Measurements from ENCODE around the gene GPR143. TPM values are rescaled to one million over a fixed set of nuclear protein-coding genes. Genes with fewer than 3 reads are reported as not detected.

The GPR143 gene
- total RNA-seq, 3 donors from 2014 or later (not counting 1 experiment from before 2014, with no cell fraction given), result not detected

DNA sequence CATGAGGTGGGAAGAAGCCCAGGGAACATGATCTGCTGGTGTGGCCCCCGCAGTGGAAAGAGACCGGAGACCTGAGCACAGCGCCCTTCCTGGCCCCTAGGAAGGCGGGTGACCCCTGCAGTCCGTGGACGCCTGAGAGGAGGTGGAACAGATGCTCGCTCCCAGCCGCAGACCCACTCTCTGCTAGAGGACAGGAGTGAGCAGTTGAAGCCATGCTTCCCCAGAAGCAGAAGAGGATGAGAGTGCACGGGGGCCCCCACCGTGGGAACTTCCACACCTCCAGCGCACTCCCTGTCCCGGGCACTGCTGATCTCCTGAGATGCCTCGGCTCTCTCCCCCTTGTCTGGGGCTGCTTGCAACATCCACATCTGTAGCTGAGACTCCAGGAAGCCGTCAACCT lies 62.2 kb downstream of the GPR143 start:
- H3K27me3 Mint-ChIP-seq (ENCODE audit: low read depth in 2 of 2), result no peaks in the 10 kb centered on the region
- peak overlapping the region in 1 of 2 donors; percentile 41 for H3K27ac Mint-ChIP-seq
- peaks cover 0 to 7% of the 10 kb centered on the region in 2 donors for H3K4me1 Mint-ChIP-seq
- TF ChIP-seq, protein P1, sequence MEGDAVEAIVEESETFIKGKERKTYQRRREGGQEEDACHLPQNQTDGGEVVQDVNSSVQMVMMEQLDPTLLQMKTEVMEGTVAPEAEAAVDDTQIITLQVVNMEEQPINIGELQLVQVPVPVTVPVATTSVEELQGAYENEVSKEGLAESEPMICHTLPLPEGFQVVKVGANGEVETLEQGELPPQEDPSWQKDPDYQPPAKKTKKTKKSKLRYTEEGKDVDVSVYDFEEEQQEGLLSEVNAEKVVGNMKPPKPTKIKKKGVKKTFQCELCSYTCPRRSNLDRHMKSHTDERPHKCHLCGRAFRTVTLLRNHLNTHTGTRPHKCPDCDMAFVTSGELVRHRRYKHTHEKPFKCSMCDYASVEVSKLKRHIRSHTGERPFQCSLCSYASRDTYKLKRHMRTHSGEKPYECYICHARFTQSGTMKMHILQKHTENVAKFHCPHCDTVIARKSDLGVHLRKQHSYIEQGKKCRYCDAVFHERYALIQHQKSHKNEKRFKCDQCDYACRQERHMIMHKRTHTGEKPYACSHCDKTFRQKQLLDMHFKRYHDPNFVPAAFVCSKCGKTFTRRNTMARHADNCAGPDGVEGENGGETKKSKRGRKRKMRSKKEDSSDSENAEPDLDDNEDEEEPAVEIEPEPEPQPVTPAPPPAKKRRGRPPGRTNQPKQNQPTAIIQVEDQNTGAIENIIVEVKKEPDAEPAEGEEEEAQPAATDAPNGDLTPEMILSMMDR (IDR thresholded peaks at IDR 0.05), result no peak
- DNase-seq, result no peak
- H3K36me3 Mint-ChIP-seq, result no peaks in the 10 kb centered on the region
- no peak overlapping the region for H3K4me3 Mint-ChIP-seq
- Histone ChIP-seq H3K4me1 (ENCODE audit: control insufficient read depth, insufficient read depth, low read length) (peaks cover 2% of the 10 kb centered on the region), H3K4me3 (ENCODE audit: low read length) (no peak overlapping the region), H3K27me3 (ENCODE audit: control insufficient read depth, insufficient read depth, low read length) (no peaks in the 10 kb centered on the region), H3K9me3 (ENCODE audit: control insufficient read depth, insufficient read depth, low read length) (peaks cover 3% of the 10 kb centered on the region), H3K36me3 (ENCODE audit: control insufficient read depth, insufficient read depth, low read length) (peaks cover 3% of the 10 kb centered on the region), H3K27ac (ENCODE audit: low read length) (no peak overlapping the region)
- no peaks in the 10 kb centered on the region for H3K9me3 Mint-ChIP-seq
- ATAC-seq, result no peak
- 97% methylated on average over 14 of the region's 14 CpGs for WGBS (ENCODE audit: insufficient coverage)
- intact Hi-C loops (cut with micrococcal nuclease), result loop anchor here (10.0 kb wide), 1 partner anchor 879 kb away; no protein-coding TSS in a partner anchor

DNA sequence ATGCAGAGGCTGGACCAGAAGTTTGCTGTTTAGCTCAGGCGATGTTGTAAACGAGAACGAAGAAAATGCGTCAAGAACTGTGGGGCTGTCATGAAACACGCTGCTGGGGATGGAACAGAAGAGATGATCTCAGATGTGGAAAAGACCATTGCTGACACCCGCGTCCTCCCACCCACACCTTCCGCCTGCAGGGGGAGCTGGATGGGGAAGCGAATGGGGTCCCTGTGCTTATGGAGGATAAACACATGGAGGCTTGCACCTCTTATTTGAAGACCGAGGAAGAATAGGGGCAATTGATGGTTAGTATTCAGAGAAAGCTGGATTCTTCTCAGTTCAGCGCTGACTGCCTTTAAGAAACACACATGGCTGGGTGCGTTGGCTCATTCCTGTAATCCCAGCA lies 63.9 kb downstream of the GPR143 start:
- ATAC-seq (no peak), DNase-seq (no peak)
- Mint-ChIP-seq H3K4me1 (no peaks in the 10 kb centered on the region), H3K36me3 (no peaks in the 10 kb centered on the region), H3K27me3 (ENCODE audit: low read depth in 2 of 2) (no peaks in the 10 kb centered on the region), H3K4me3 (no peak overlapping the region), H3K27ac (no peak overlapping the region), H3K9me3 (no peaks in the 10 kb centered on the region)
- Histone ChIP-seq H3K27me3 (ENCODE audit: control insufficient read depth, insufficient read depth, low read length) (no peaks in the 10 kb centered on the region), H3K36me3 (ENCODE audit: control insufficient read depth, insufficient read depth, low read length) (peaks cover 9% of the 10 kb centered on the region), H3K4me1 (ENCODE audit: control insufficient read depth, insufficient read depth, low read length) (no peaks in the 10 kb centered on the region), H3K27ac (ENCODE audit: low read length) (no peak overlapping the region), H3K4me3 (ENCODE audit: low read length) (no peak overlapping the region), H3K9me3 (ENCODE audit: control insufficient read depth, insufficient read depth, low read length) (peaks cover 3% of the 10 kb centered on the region)
- WGBS (ENCODE audit: insufficient coverage), result 98% methylated on average over 12 of the region's 12 CpGs
- TF ChIP-seq, protein P1 (IDR thresholded peaks at IDR 0.05), result no peak
- intact Hi-C loops (cut with micrococcal nuclease), result loop anchor here (10.0 kb wide), 1 partner anchor 877 kb away; no protein-coding TSS in a partner anchor

DNA sequence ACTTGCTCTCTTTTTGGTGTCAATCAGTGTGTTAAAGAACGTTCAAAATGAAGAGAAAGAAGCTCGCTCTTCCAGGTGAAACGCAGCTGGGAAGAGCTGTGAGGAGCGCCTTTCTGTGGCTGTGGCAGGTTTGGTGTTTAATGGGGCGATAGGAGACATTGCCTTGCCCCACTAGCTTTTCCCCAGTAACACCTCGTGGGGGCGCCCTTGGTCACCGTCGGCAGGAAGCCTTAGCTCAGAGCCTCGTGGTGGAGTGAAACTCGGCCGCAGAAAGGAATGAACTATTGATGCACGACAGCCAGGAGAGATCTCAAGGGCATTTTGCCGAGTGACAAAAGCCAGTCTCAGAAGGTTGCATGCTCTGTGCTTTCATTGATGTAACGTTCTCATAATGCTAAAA lies 65.1 kb downstream of the GPR143 start:
- H3K36me3 Mint-ChIP-seq, result no peaks in the 10 kb centered on the region
- H3K4me3 Mint-ChIP-seq, result no peak overlapping the region
- H3K27me3 Mint-ChIP-seq (ENCODE audit: low read depth in 2 of 2), result no peaks in the 10 kb centered on the region
- H3K36me3 ChIP-seq (ENCODE audit: control insufficient read depth, insufficient read depth, low read length), result peaks cover 9% of the 10 kb centered on the region
- peaks cover 3% of the 10 kb centered on the region for H3K9me3 ChIP-seq (ENCODE audit: control insufficient read depth, insufficient read depth, low read length)
- 92% methylated on average over 12 of the region's 15 CpGs for WGBS (ENCODE audit: insufficient coverage)
- intact Hi-C loops (cut with micrococcal nuclease), result loop anchor here (10.0 kb wide), 1 partner anchor 876 kb away; no protein-coding TSS in a partner anchor
- no peak overlapping the region for H3K27ac Mint-ChIP-seq
- H3K4me1 Mint-ChIP-seq, result no peaks in the 10 kb centered on the region
- no peak for ATAC-seq
- H3K4me3 ChIP-seq (ENCODE audit: low read length), result no peak overlapping the region
- no peaks in the 10 kb centered on the region for H3K9me3 Mint-ChIP-seq
- H3K27me3 ChIP-seq (ENCODE audit: control insufficient read depth, insufficient read depth, low read length), result no peaks in the 10 kb centered on the region
- no peak for DNase-seq
- H3K4me1 ChIP-seq (ENCODE audit: control insufficient read depth, insufficient read depth, low read length), result no peaks in the 10 kb centered on the region
- TF ChIP-seq, protein P1 (IDR thresholded peaks at IDR 0.05), result no peak
- no peak overlapping the region for H3K27ac ChIP-seq (ENCODE audit: low read length)

DNA sequence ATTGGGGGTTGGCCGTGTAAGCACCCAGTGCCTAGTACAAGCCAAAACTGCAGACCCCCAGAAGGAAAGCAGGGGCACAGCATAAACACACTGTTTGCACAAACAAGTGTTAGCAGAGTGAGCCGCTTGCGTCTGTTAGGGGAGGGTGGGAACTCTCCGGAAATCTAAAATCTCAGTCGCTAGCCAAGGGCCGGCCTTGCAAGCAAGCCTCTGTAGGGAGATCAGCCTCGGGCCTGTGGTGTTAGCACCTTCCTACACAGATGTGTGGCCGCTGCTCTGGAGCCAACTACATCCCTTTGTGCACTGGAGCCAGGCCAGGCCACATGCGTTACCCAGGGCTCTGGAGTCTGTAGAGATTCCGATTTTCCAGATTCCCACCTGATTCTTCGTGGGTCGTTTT lies 67.1 kb downstream of the GPR143 start:
- TF ChIP-seq, protein P1 (IDR thresholded peaks at IDR 0.05), result no peak
- no peak overlapping the region for H3K27ac ChIP-seq (ENCODE audit: low read length)
- Mint-ChIP-seq H3K4me1 (no peaks in the 10 kb centered on the region), H3K27me3 (ENCODE audit: low read depth in 2 of 2) (no peaks in the 10 kb centered on the region), H3K9me3 (no peaks in the 10 kb centered on the region), H3K4me3 (no peak overlapping the region), H3K36me3 (no peaks in the 10 kb centered on the region), H3K27ac (no peak overlapping the region)
- no peaks in the 10 kb centered on the region for H3K4me1 ChIP-seq (ENCODE audit: control insufficient read depth, insufficient read depth, low read length)
- DNase-seq (no peak), ATAC-seq (no peak)
- 97% methylated on average over 12 of the region's 12 CpGs for WGBS (ENCODE audit: insufficient coverage)
- no peaks in the 10 kb centered on the region for H3K9me3 ChIP-seq (ENCODE audit: control insufficient read depth, insufficient read depth, low read length)
- intact Hi-C loops (cut with micrococcal nuclease), result no loop called here
- H3K36me3 ChIP-seq (ENCODE audit: control insufficient read depth, insufficient read depth, low read length), result peaks cover 13% of the 10 kb centered on the region
- H3K27me3 ChIP-seq (ENCODE audit: control insufficient read depth, insufficient read depth, low read length), result no peaks in the 10 kb centered on the region
- H3K4me3 ChIP-seq (ENCODE audit: low read length), result no peak overlapping the region
